HEK293T (cell line): ENCODE measurements around the gene DGKH.

Experiments
- ARNT ChIP-seq: fragments of 450-650 bp; IDR thresholded peaks from 2 replicates; pipeline ENCODE4 v1.6.1; 2017; ENCODE audit warnings: mild to moderate bottlenecking
- CTBP1 ChIP-seq: fragments of 450-650 bp; IDR thresholded peaks from 2 replicates; pipeline ENCODE4 v1.6.1; 2016; ENCODE audit warnings: borderline replicate concordance
- ELF4 ChIP-seq: fragments of 450-650 bp; IDR thresholded peaks from 2 replicates; pipeline ENCODE4 v1.6.1; 2017; ENCODE audit warnings: antibody characterized with exemption
- FOXA1 ChIP-seq: fragments of 450-650 bp; IDR thresholded peaks from 2 replicates; pipeline ENCODE4 v1.6.1; 2016; ENCODE audit warnings: mild to moderate bottlenecking
- FOXK2 ChIP-seq: fragments of 450-650 bp; IDR thresholded peaks from 2 replicates; pipeline ENCODE4 v1.6.1; 2016; ENCODE audit warnings: mild to moderate bottlenecking
- FOXM1 ChIP-seq: fragments of 450-650 bp; IDR thresholded peaks from 2 replicates; pipeline ENCODE4 v1.6.1; 2017; ENCODE audit warnings: mild to moderate bottlenecking, borderline replicate concordance
- L3MBTL2 ChIP-seq: fragments of 450-650 bp; conservative IDR thresholded peaks from 2 replicates; pipeline ENCODE4 v1.6.1; 2016; ENCODE audit warnings: mild to moderate bottlenecking
- LEF1 ChIP-seq: fragments of 450-650 bp; IDR thresholded peaks from 2 replicates; pipeline ENCODE4 v1.6.1; 2017; ENCODE audit warnings: mild to moderate bottlenecking, borderline replicate concordance
- NFRKB ChIP-seq: fragments of 450-650 bp; IDR thresholded peaks from 2 replicates; pipeline ENCODE4 v1.6.1; 2016; ENCODE audit warnings: mild to moderate bottlenecking, moderate library complexity
- SP1 ChIP-seq: fragments of 450-650 bp; IDR thresholded peaks from 2 replicates; pipeline ENCODE4 v1.6.1; 2017
- TARDBP ChIP-seq: fragments of 450-650 bp; IDR thresholded peaks from 2 replicates; pipeline ENCODE4 v1.6.1; 2016

GRCh38 chr13:42277618-42278276, 229.3 kb downstream of the DGKH start:
- TF ChIP-seq FOXA1 (no peak), FOXM1 (no peak), ARNT (no peak), L3MBTL2 (no peak), FOXK2 (no peak), SP1 (no peak), ELF4 (no peak), LEF1 (no peak), TARDBP (no peak), CTBP1 (no peak), NFRKB (no peak)
